BJ (cell line): ENCODE measurements around the gene ZNF319. TPM values are rescaled to one million over a fixed set of nuclear protein-coding genes. Genes with fewer than 3 reads are reported as not detected.

Source experiments
- CTCF ChIA-PET: fragments of 350-600 bp; formaldehyde crosslinking; extraction: SDS; loops from one replicate; lab custom pipeline; 2021; ENCODE audit warnings: antibody characterized with exemption, inconsistent platforms; lab: Yijun Ruan, JAX
- POLR2A ChIA-PET: fragments of 300-600 bp; sonication (Branson Sonifier 250); formaldehyde crosslinking; extraction: SDS; loops from one replicate; lab custom pipeline; 2021; ENCODE audit warnings: antibody characterized with exemption; lab: Charles Lee
- DNase-seq: peaks from one replicate; pipeline ENCODE4 v3.0.0-alpha.2; 2011; ENCODE audit warnings: low read depth
- H3K27me3 ChIP-seq: 2 replicates; pipeline ENCODE4 v1.6.0; 2011; ENCODE audit warnings: low read length; ENCODE audit not compliant: control insufficient read depth, insufficient read depth
- H3K36me3 ChIP-seq: 2 replicates; pipeline ENCODE4 v1.5.1; 2011; ENCODE audit warnings: low read length; ENCODE audit not compliant: control insufficient read depth, insufficient read depth
- H3K4me3 ChIP-seq: 2 replicates; pipeline ENCODE4 v1.5.1; 2011; ENCODE audit warnings: low read depth, mild to moderate bottlenecking, control low read depth, low read length
- CTCF ChIP-seq: IDR thresholded peaks from 2 replicates; pipeline ENCODE4 v1.5.1; 2011; ENCODE audit warnings: low read depth, mild to moderate bottlenecking, control low read depth, inconsistent platforms, low read length, moderate library complexity; ENCODE audit not compliant: insufficient read depth
- polyA plus RNA-seq: library from polyadenylated mRNA; depleted of rRNA; stranded (reverse); fragments of >200 nt; gene quantifications from 2 replicates; pipeline ENCODE4 v1.2.3, GENCODE V29; 2011

The ZNF319 gene
- polyA plus RNA-seq, 1 experiment: 5.8 TPM

- TF ChIP-seq CTCF: no peak
- peaks cover 2% of the 10 kb centered on the region for H3K36me3 ChIP-seq
- ChIA-PET CTCF (interaction anchor here (5.3 to 6.5 kb wide), 2 partner anchors 97 to 103 kb away, joined by 57 to 63 read pairs; no protein-coding TSS in a partner anchor), POLR2A (no interaction called here)
- no peak for DNase-seq
- H3K4me3 ChIP-seq: no peak overlapping the region
- H3K27me3 ChIP-seq: no peaks in the 10 kb centered on the region
Measured at GRCh38 chr16:58002936-58003335, 2.5 kb upstream of the ZNF319 start.

- H3K36me3 ChIP-seq: peaks cover 8% of the 10 kb centered on the region
- H3K27me3 ChIP-seq: no peaks in the 10 kb centered on the region
- DNase-seq: no peak
- TF ChIP-seq CTCF: no peak
- ChIA-PET CTCF (interaction anchor here (0.6 to 6.5 kb wide), 5 partner anchors 97 to 279 kb away, joined by 4 to 63 read pairs (median 4); no protein-coding TSS in a partner anchor), POLR2A (no interaction called here)
- H3K4me3 ChIP-seq: no peak overlapping the region
Measured at GRCh38 chr16:58002416-58002800, 1.9 kb upstream of the ZNF319 start.

GRCh38 chr16:58001781-58002415 is 1.4 kb upstream of the ZNF319 start:
- Histone ChIP-seq H3K27me3 (no peaks in the 10 kb centered on the region), H3K4me3 (peak overlapping the region; percentile 72), H3K36me3 (peaks cover 12% of the 10 kb centered on the region)
- DNase-seq: no peak
- no peak for TF ChIP-seq CTCF
- POLR2A ChIA-PET: no interaction called here
- CTCF ChIA-PET: interaction anchor here (0.6 to 6.5 kb wide), 11 partner anchors 8 to 686 kb away, joined by 3 to 63 read pairs (median 4); no protein-coding TSS in a partner anchor

- CTCF ChIA-PET: interaction anchor here (0.6 to 6.5 kb wide), 14 partner anchors 11 to 429 kb away, joined by 3 to 63 read pairs (median 4); no protein-coding TSS in a partner anchor
- peaks cover 21% of the 10 kb centered on the region for H3K36me3 ChIP-seq
- no peak for DNase-seq
- POLR2A ChIA-PET: interaction anchor here (0.7 kb wide), 1 partner anchor 506 kb away, joined by 3 read pairs; no protein-coding TSS in a partner anchor
- peak; percentile 48 for TF ChIP-seq CTCF
- peak within 1 kb of the TSS; percentile 72 for H3K4me3 ChIP-seq
- no peaks in the 10 kb centered on the region for H3K27me3 ChIP-seq
Measured at GRCh38 chr16:58000706-58001676, 519 bp upstream of the ZNF319 start, which contains the start of gene USB1. TSS of gene USB1 (plus strand) at chr16:58001407. CDS start at chr16:58001484, 77 bp downstream.
